SU-DHL-6 (cell line): ENCODE results near the gene TOM1.

ENCODE experiments used
- H2AFZ ChIP-seq: fragments of 200-600 bp; sonication (generic); 2 replicates; pipeline ENCODE4 v1.6.1; 2014; ENCODE audit warnings: low read depth, mild to moderate bottlenecking, moderate library complexity, mixed read lengths, antibody characterized with exemption, low read length; ENCODE audit not compliant: severe bottlenecking
- H3F3A ChIP-seq: fragments of 200-600 bp; shearing (Covaris generic); 2 replicates; pipeline ENCODE4 v1.6.0; 2016; ENCODE audit warnings: antibody characterized with exemption, mild to moderate bottlenecking; ENCODE audit not compliant: insufficient read depth
- H3K27ac ChIP-seq: fragments of 200-600 bp; sonication (generic); 2 replicates; pipeline ENCODE4 v1.5.1; 2016; ENCODE audit warnings: low read depth, mild to moderate bottlenecking, low read length, moderate library complexity, mixed read lengths
- H3K27me3 ChIP-seq: fragments of 200-600 bp; sonication (generic), shearing (Covaris generic); 2 replicates; pipeline ENCODE4 v1.6.0; 2014; ENCODE audit warnings: mild to moderate bottlenecking, low read length
- H3K36me3 ChIP-seq: fragments of 200-600 bp; sonication (generic); 2 replicates; pipeline ENCODE4 v1.6.1; 2014; ENCODE audit warnings: mild to moderate bottlenecking, low read length, mixed read lengths
- H3K4me2 ChIP-seq: fragments of 300-600, 200-600 bp; shearing (Covaris generic), sonication (generic); 2 replicates; pipeline ENCODE4 v1.6.0; 2014; ENCODE audit warnings: low read length, low read depth, mild to moderate bottlenecking; ENCODE audit not compliant: poor library complexity, severe bottlenecking
- H3K4me3 ChIP-seq: fragments of 200-600 bp; sonication (generic); 2 replicates; pipeline ENCODE4 v1.5.1; 2014; ENCODE audit warnings: antibody characterized with exemption, low read length, mild to moderate bottlenecking, mixed read lengths; ENCODE audit not compliant: insufficient read depth, poor library complexity, severe bottlenecking
- H3K79me2 ChIP-seq: fragments of 200-600 bp; sonication (generic); 2 replicates; pipeline ENCODE4 v1.6.1; 2014; ENCODE audit warnings: mild to moderate bottlenecking, low read length, moderate library complexity; ENCODE audit not compliant: insufficient read depth
- H3K9ac ChIP-seq: fragments of 200-600 bp; sonication (generic); 2 replicates; pipeline ENCODE4 v1.7.0; 2014; ENCODE audit warnings: mild to moderate bottlenecking, low read length
- H3K9me2 ChIP-seq: fragments of 200-600 bp; sonication (generic); replicated peaks from 2 replicates; pipeline ENCODE4 v1.6.1; 2014; ENCODE audit warnings: low read length; ENCODE audit not compliant: insufficient read depth
- H3K9me3 ChIP-seq: fragments of 200-600 bp; sonication (generic); 2 replicates; pipeline ENCODE4 v1.6.1; 2014; ENCODE audit warnings: low read length, mixed read lengths; ENCODE audit not compliant: insufficient read depth
- H4K20me1 ChIP-seq: fragments of 200-600 bp; sonication (generic); 2 replicates; pipeline ENCODE4 v1.6.1; 2014; ENCODE audit warnings: low read depth, mild to moderate bottlenecking, antibody characterized with exemption, low read length, moderate library complexity, mixed read lengths
- CTCF ChIP-seq: fragments of 200-600 bp; sonication (generic); IDR thresholded peaks from one replicate; pipeline ENCODE4 v1.5.1; 2017; ENCODE audit warnings: antibody characterized with exemption, mild to moderate bottlenecking, low read length, moderate library complexity; ENCODE audit not compliant: insufficient read depth, poor library complexity, severe bottlenecking
- EZH2phosphoT487 ChIP-seq: fragments of 200-600 bp; sonication (generic), shearing (Covaris generic); conservative IDR thresholded peaks from 2 replicates; pipeline ENCODE4 v1.6.1; 2018; ENCODE audit warnings: mild to moderate bottlenecking, antibody characterized with exemption, low read length, moderate library complexity, mixed read lengths

TOM1 gene

GRCh38 chr22:35346596-35347220, 47.0 kb downstream of the TOM1 start:
- no peak overlapping the region for H3K4me2 ChIP-seq
- no peak overlapping the region for H3K27ac ChIP-seq
- H4K20me1 ChIP-seq = no peaks in the 10 kb centered on the region
- H3K9me2 ChIP-seq = no peaks in the 10 kb centered on the region
- H3K27me3 ChIP-seq = no peaks in the 10 kb centered on the region
- H3K9ac ChIP-seq = no peak overlapping the region
- peaks cover 3% of the 10 kb centered on the region; the same call in 1 of the 2 replicates for H3K9me3 ChIP-seq
- H2AFZ ChIP-seq = no peak overlapping the region
- H3K79me2 ChIP-seq = no peaks in the 10 kb centered on the region
- no peak for TF ChIP-seq CTCF
- TF ChIP-seq EZH2phosphoT487 = no peak
- H3K4me3 ChIP-seq = no peak overlapping the region
- no peaks in the 10 kb centered on the region for H3K36me3 ChIP-seq
- H3F3A ChIP-seq = no peaks in the 10 kb centered on the region

GRCh38 chr22:35347462-35347861, 47.8 kb downstream of the TOM1 start:
- H3K27me3 ChIP-seq = no peaks in the 10 kb centered on the region
- H3K4me3 ChIP-seq = no peak overlapping the region
- no peaks in the 10 kb centered on the region for H3K9me2 ChIP-seq
- H3F3A ChIP-seq = peaks cover 5% of the 10 kb centered on the region
- H3K36me3 ChIP-seq = no peaks in the 10 kb centered on the region
- no peak overlapping the region for H2AFZ ChIP-seq
- H3K27ac ChIP-seq = no peak overlapping the region
- TF ChIP-seq CTCF (no peak), EZH2phosphoT487 (no peak)
- no peak overlapping the region for H3K9ac ChIP-seq
- no peak overlapping the region for H3K4me2 ChIP-seq
- peaks cover 3% of the 10 kb centered on the region; the same call in 1 of the 2 replicates for H3K9me3 ChIP-seq
- H3K79me2 ChIP-seq = no peaks in the 10 kb centered on the region
- no peaks in the 10 kb centered on the region for H4K20me1 ChIP-seq

- no peak for TF ChIP-seq EZH2phosphoT487
- no peak for TF ChIP-seq CTCF
- Histone ChIP-seq H3K36me3 (no peaks in the 10 kb centered on the region), H3K27me3 (no peaks in the 10 kb centered on the region)
Measured at GRCh38 chr22:35348026-35348590, 48.4 kb downstream of the TOM1 start.

More at GRCh38 chr22:35348026-35348590, 48.4 kb downstream of the TOM1 start:
- Histone ChIP-seq H2AFZ (no peak overlapping the region), H3K9me2 (no peaks in the 10 kb centered on the region), H4K20me1 (no peaks in the 10 kb centered on the region), H3K9me3 (peaks cover 3% of the 10 kb centered on the region; the same call in 1 of the 2 replicates), H3K79me2 (no peaks in the 10 kb centered on the region), H3K4me3 (no peak overlapping the region), H3K27ac (no peak overlapping the region), H3K9ac (no peak overlapping the region), H3K4me2 (no peak overlapping the region), H3F3A (peaks cover 5% of the 10 kb centered on the region)
